Activated CD4-positive, alpha-beta T cell treated with anti-CD3 and anti-CD28 coated beads, Interleukin-2, amount 50 U/mL, for 1 hour (primary cell): ENCODE data around the gene COL19A1.
"Not testable (repeated sequence)": the region's sequence is repeated elsewhere in the genome, so short reads cannot be mapped to it uniquely, and the experiment has no call there.

Experiments used
- DNase-seq: peaks from one replicate; pipeline ENCODE4 v3.0.0-alpha.2; 2020

The COL19A1 gene

DNA sequence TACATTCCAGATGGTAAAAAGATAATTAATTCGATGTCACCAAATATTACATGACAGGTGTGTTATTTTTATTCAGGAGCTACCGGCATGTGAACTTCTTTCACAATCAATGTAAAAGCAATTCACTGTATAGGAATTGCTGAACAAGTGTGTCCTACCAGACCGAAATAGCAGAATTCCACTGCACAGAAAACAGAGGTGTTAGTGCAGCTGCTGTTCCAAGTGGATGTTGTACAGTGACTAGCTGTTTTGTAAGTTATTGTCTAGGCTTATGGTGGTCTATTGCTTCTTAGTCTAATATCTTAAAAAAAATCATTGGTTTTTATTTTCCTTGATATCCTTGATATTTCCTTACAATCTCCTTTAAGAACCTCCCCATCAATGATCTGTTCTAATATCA is 107.4 kb downstream of the COL19A1 start:
- no peak for DNase-seq

GRCh38 chr6:69974193-69974592 is 107.8 kb downstream of the COL19A1 start:
- DNase-seq = no peak

- no peak for DNase-seq
Measured at GRCh38 chr6:69976591-69977090, 110.3 kb downstream of the COL19A1 start.

GRCh38 chr6:69980624-69981023 is 114.3 kb downstream of the COL19A1 start:
- DNase-seq = no peak

DNA sequence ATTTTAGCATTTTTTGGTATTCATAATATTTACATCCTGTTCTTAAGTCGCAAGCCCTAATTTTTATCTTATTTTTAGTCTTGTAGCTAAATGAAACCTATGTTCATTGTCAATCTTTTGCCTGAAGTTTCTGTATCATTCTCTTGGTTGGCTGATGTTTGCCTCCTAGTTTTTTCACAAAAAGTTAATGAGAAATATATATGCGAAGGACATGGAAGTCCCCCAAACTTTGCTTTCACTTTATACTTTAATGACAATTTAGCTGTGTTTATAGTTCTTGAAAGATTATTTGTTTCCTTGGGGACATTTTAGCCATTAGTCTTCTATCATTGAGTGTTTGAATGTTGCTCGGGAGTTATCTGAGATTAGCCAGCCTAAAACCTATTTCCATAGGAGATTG is 118.2 kb downstream of the COL19A1 start:
- no peak for DNase-seq

DNA sequence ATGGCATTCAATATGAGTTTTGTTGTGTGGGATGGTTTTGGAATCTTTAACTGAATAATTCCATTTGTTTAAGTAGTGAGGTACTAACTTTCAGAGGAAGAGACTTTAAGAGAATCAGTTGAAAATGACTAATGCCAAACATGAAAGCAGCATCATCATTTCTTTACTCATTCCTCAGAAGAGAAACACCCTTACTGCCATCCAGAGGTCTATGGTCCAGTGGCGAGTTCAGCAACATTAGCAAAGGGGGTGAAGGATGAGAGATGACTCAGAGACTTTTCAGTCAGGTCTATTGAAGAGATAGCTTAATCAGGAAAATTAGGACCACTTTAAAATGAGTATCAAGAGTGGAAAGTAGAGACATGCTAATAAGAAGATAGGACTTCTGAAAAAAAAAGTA is 118.8 kb downstream of the COL19A1 start:
- no peak for DNase-seq

DNA sequence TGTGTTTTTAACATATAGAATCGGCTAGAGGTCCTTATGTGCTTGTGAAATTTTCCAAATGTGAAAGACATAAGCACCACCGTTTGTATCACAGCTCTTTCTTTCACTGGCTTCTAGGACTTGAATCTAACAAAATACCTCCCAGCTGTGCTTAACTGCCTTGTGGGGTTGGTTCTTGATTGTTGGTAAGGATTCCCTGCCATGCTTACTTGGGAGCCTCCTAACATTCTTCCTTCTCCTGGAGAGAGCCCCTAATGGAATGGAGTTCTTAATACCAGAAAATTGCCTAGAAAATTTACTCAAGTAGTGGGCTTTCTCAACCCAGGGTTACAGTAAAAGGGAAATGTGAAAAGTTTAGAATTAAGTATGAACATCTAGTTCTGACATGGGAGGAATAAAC is 121.2 kb downstream of the COL19A1 start:
- DNase-seq = no peak

GRCh38 chr6:69988458-69989126 is 122.2 kb downstream of the COL19A1 start:
- DNase-seq = no peak

GRCh38 chr6:69994251-69994650 is 127.9 kb downstream of the COL19A1 start:
- DNase-seq = no peak

GRCh38 chr6:70008189-70008588 is 141.8 kb downstream of the COL19A1 start:
- DNase-seq = no peak

DNA sequence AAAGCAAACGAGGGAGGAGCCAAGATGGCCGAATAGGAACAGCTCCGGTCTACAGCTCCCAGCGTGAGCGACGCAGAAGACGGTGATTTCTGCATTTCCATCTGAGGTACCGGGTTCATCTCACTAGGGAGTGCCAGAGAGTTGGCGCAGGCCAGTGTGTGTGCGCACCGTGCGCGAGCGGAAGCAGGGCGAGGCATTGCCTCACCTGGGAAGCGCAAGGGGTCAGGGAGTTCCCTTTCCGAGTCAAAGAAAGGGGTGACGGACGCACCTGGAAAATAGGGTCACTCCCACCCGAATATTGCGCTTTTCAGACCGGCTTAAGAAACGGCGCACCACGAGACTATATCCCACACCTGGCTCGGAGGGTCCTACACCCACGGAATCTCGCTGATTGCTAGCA is 144.0 kb downstream of the COL19A1 start:
- DNase-seq = not testable (repeated sequence)

DNA sequence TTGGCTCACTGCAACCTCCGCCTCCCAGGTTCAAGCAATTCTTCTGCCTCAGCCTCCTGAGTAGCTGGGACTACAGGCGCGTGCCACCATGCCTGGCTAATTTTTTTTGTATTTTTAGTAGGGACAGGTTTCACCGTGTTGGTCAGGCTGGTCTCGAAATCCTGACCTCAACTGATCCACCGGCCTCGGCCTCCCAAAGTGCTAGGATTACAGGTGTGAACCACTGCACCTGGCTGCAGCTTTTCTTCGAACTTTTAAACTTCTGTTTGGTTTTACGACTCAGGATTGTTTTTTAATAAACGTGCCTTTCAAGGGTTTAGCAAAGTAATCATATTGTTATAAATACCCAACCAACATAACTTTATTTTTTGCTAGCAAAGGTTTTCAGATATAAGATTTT is 156.8 kb downstream of the COL19A1 start:
- DNase-seq = not testable (repeated sequence)

DNA sequence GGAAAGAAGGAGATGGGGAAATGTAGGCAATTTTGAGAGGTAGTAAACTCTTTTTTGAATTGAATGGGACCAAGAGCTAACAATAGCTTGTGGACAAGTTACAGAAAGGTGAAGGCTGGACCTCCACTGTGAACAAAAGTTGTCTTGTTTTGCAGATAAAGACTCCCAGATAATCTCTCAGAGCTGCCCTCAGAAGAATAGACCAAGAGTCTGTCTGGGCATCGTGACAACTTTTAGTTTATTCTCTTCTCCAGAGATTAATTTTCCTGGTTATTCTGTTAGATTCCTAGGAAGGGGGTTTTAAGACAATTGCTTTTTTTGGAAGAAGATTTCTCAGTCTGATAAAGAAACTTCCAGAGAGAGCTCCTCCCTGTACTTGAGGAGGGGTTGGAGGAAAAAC is 161.9 kb downstream of the COL19A1 start:
- DNase-seq = no peak

GRCh38 chr6:70028926-70029325 is 162.6 kb downstream of the COL19A1 start:
- no peak for DNase-seq

DNA sequence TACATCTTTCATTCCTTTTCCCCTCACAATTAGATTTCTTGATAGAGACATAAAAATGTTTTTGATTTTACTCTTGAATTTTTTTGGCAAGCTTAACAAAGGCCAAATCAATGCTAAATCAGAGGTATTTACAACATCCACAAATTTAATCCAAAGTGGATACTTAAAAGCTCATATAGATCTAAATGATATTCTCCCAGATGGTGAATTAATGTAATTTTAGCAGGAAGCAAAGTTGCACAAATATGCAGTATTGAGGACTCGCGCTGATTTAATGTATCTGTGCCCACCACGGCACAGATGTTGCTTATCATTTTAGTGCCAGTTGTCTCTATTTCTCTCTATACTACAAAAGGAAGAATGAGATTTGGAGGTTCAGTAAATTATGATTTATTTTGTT is 167.4 kb downstream of the COL19A1 start:
- DNase-seq = no peak

- no peak for DNase-seq
Measured at GRCh38 chr6:70037445-70037844, 171.1 kb downstream of the COL19A1 start.

DNA sequence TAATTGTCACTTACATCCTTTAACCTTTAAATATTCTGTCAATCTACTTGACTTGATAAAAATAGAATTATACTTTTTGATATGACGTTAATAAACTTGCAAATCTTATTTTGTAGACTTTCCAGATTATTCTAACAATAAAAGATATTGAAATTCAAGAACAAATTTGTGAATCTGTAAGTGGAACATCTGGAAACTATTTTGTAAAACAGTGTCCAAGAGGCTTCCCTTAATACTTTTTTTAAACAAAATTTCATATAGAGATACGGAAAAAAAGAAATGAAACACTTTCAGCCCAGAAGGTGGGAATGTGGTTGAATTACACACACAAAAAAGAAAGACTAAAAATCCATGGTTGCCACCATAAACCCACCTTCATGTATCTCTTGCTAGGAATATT is 174.4 kb downstream of the COL19A1 start:
- DNase-seq = no peak

DNA sequence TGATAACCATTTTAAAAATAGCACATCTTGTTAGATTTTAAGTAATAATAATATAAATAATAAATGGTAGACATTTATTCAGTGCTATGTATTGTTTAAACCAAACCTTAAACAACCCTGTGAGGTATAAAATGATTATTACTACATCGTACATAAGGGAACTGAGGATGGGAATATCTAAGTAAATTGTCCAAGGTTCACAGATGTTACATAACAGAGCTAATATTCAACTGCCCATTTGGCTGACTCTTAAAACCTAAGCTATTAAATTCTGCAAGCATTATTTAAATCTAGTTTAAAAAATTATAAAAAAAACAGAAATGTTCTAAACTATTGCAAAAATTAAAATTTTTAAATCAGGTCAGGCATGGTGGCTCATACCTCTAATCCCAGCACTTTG is 175.1 kb downstream of the COL19A1 start:
- no peak for DNase-seq

DNA sequence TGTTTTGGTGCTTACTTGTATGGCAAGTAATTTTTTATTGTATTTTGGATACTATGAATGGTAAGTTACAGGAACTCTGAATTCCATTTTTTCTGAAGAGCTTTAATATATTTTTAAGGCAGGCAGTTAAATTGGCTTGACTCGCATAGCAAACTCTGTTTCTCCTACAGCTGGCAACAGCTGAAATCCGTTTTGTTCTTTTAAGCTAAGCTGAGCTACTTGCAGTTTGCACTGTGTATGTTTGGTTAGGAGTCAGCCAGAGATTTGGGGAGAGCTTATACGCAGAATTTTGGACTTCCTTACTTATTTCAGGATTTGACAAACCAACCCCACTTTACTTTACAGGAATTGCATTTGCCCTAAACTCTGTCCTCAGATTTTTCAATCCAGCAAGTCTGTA is 179.1 kb downstream of the COL19A1 start:
- no peak for DNase-seq

GRCh38 chr6:70051197-70052124 is 185.1 kb downstream of the COL19A1 start:
- no peak for DNase-seq

DNA sequence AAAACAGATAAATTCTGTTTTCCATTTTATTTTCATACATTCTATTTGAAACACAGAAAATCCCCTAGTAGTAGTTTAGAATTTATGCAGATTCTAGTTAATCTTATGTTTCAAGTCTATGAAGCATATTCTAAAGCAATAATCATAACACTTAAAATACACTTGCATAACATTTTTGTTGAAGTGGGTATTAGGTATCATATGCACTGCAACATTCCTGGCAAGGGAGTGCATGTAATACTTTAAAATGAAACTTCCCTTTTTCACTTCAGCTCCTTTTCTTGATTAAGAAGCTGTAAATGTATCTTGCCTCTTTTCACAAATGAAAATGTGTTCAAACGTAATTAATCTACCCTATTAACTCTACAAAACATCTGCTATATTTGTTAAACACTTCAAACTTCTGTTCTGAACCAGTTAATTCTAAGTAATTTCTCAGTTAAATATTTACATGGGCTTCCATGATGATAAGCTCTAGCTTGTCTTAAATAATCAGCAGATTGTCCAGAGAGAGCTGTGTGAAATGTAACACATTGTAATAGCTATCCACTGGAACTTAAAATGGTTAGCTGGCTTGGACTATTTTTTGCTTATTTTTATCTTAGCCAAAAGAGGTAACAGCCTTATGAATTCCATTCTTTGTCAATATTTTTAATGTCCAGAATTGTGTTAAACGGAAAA is 192.8 kb downstream of the COL19A1 start:
- DNase-seq = no peak

DNA sequence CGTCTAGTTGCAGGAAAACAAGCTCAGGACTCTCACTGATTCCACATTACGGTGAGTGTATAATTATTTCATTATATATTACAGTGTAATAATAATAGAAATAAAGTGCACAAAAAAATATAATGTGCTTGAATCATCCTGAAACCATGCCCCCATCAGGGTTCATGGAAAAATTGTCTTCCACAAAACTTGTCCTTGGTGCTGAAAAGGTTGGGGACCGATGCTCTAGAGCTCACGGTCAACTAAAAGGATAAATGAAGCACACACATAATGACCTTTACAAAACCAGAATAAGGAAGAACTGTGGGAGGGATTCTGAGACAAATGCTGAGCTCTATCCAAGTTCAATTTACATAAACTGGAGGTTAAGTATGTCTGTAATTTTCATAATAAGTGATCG is 194.3 kb downstream of the COL19A1 start:
- no peak for DNase-seq

DNA sequence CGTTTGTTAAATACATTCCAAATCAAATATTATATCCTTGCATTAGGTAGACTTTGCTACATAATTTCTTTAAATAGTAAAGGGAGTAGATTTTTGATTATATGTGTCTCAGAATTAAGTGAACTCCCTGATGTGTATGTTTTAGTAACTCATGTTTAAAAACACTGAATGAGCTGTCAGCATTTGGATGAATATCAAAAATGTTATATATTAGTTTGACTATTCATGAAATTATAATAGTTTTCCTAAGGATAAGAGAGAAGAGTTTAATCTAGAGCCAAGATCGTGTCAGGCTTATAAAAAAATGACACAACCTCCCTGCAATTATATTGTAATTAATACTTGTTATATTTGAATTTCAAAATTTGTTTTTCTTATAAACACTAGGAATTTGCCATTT is 195.2 kb downstream of the COL19A1 start:
- DNase-seq = no peak

DNA sequence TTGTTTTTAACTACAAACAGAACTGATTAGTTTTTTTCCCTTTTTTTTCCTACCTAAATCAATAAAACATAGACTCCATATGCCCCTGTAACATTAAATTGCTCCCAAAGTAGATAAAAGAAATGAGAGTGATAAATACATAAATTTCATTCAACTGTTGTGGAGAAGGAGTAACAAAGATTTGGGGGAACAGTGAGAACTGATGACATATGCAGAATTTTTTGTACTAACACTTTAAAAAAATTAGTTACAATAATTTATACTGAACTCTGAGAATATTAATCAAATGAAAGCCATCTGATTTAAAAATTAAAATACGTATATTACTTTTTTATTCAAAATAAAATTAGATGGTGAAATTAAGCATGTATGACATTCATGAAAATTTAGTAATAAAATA is 195.7 kb downstream of the COL19A1 start:
- no peak for DNase-seq
